ENCODE measurements around the gene EME2.

Gene EME2

DNA sequence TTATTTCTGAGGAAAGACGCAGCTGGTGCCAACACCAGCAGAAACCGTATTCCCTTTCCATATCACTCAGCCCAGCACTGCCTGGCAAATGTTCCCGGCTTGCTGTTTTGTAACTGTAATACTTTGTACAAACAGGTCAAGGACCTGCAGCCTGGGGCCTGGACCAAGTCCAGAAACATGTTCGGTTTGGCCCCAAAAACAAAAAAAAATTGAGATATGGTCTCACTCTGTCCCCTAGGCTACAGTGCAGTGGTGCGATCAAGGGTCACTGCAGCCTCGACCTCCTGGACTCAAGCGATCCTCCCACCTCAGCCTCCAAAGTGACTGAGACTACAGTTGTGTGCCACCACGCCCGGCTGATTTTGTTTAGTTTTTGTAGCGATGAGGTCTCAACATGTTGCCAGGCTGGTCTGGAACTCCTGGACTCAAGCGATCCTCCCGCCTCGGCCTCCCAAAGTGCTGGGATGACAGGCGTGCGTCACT, 52.8 kb downstream of the EME2 start:
- DNase-seq (ENCODE audit: low read depth): no peak
- TF ChIP-seq, protein P1, sequence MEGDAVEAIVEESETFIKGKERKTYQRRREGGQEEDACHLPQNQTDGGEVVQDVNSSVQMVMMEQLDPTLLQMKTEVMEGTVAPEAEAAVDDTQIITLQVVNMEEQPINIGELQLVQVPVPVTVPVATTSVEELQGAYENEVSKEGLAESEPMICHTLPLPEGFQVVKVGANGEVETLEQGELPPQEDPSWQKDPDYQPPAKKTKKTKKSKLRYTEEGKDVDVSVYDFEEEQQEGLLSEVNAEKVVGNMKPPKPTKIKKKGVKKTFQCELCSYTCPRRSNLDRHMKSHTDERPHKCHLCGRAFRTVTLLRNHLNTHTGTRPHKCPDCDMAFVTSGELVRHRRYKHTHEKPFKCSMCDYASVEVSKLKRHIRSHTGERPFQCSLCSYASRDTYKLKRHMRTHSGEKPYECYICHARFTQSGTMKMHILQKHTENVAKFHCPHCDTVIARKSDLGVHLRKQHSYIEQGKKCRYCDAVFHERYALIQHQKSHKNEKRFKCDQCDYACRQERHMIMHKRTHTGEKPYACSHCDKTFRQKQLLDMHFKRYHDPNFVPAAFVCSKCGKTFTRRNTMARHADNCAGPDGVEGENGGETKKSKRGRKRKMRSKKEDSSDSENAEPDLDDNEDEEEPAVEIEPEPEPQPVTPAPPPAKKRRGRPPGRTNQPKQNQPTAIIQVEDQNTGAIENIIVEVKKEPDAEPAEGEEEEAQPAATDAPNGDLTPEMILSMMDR (IDR thresholded peaks at IDR 0.05; ENCODE audit: insufficient read depth, low read depth, low read length, missing control alignments): no peak
- H3K4me3 ChIP-seq (ENCODE audit: low read depth, low read length): peak overlapping the region; percentile 54
